GM19328 (cell line): Measurements from ENCODE around the gene MARCHF2.

Experiments used
- ATAC-seq: cut with Tn5 transposase; IDR thresholded peaks from one replicate; pipeline ENCODE4 v1.9.1; 2021; ENCODE audit warnings: mild to moderate bottlenecking, moderate library complexity; ENCODE audit not compliant: unreplicated experiment

Gene MARCHF2

DNA sequence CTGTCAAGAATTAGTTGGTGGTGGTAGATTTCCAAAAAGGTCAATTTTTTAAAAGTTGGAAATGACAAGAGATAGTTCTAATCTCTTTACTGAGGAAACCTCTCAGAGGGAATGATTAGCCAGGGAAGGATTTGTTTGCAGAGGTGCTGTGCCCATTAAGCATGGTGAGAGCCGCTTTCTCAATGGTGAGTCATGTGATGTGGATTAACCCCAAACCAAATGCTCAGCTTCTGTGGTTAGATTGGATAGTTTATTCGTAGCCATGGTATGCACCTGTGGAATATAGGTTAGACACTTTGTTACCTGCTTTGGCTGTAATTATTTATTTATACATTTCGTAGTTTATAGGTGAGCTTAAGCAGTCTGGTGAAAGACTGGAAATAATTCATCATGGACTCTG lies 38.8 kb downstream of the MARCHF2 start:
- no peak for ATAC-seq

DNA sequence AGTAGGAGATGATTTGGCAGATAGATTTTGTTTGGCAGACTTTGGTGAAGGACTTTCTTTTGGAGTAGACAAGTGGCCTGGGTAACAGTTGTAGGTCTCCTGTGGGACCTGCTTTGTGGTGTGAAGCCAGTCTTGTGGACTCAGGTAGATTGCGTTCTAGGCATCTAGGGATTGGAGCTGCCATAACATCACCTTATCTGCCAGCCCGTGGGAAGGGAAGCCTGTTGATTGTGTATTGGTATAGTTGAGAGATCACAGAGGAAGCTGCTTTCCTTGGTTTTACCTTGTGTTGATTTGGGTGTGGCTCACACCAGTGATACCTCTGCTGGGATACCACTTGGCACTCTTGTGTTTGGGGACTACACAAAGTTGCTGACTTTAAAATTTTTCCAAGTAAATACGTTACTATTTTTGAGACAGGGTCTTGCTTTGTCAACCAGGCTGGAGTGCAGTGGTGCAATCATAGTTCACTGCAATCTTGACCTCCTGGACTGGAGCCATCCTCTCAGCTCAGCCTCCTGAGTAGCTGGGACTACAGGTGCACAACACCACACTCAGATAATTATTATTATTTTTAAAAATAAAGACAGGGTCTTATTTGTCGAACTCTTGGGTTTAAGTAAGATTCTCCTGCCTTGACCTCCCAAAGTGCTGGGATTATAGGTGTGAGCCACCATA lies 39.5 kb downstream of the MARCHF2 start:
- no peak for ATAC-seq

DNA sequence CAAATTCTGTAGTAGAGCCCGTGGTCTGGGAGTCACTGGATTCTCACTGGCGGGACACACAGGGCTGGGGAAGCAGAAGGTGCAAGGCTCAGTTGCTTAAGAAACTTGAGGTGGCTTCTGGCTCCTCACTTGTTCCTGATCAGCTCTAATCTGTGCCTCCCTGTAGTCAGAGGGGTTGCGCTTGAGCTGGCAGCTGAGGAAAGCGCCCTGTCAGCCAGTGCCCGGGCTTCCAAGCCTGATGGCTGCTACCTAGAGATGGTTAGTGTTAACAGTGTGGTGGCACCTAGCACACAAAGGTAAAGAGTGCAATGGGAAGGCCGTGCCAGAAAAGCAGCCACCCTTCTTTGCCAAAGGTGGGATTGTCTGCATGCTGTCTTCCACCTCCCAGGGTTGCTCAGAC lies 40.5 kb downstream of the MARCHF2 start:
- ATAC-seq, result no peak

DNA sequence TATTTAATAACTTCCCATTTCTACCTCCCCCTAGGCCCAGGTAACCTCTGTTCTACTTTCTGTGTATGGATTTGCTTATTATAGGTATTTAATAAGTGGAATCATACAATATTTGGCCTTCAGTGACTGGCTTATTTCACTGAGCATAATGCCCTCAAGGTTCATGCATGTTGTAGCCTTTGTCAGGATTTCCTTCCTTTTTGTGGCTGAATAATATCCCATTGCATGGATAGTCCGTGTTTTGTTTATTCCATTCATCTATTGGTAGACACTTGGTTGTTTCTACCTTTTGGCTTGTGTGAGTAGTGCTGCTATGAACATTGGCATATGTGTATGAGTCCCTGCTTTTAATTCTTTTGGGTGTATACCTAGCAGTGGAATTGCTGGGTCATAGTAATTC lies 41.1 kb downstream of the MARCHF2 start:
- no peak for ATAC-seq

DNA sequence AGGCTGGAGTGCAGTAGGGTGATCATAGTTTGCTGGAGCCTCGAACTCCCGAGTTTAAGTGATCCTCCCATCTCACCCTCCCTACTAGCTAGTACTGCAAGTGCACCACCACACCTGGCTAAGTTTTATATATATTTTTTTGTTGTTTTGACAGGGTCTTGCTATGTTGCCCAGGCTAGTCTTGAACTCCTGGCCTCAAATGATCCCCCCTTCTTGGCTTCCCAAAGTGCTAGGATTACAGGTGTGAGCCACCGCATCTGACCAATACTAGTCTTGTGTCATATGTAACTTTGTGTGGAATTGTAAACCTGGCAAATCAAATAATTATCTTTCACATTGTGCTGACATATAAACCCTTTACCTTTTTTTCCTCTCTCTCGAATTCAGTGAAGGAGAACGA lies 41.9 kb downstream of the MARCHF2 start:
- ATAC-seq, result no peak

DNA sequence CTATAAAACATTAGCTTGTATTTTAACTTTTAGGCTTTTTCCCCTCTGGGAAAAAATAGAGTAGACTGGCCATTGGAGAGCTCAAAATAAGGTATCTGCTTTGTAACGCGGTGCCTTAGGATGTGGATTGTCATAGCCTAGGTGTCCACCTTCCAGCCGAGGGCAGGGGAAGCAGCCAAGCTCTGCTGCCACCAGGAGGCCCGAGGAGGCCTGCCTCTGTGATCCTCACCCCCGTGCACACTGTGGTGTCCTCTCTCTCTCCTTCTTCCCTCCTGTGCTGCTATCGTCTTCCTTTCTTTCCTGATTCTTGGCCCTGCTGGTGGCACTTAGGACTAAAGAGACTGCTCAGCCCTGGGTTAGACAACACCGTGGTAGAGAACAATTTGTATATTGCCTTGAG lies 43.0 kb downstream of the MARCHF2 start:
- no peak for ATAC-seq

DNA sequence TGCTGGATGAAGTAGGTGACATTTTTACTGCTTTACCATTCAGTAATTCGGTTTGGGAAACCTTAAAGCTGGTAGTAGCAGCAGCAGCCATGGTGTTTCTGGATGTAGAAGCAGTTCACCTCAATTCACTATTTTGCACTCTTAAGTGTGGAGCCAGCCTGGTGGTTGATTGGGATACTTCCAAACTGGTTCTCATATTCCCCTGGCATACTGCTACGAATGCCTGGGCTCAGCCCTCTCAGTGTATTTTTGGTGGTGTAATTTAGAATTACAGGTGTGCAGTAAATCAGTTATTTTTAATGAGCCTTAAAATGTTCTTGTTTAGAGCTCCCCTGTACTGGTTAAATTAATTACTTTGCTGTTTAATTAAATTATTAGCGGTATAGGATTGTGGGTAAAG lies 44.1 kb downstream of the MARCHF2 start:
- no peak for ATAC-seq

DNA sequence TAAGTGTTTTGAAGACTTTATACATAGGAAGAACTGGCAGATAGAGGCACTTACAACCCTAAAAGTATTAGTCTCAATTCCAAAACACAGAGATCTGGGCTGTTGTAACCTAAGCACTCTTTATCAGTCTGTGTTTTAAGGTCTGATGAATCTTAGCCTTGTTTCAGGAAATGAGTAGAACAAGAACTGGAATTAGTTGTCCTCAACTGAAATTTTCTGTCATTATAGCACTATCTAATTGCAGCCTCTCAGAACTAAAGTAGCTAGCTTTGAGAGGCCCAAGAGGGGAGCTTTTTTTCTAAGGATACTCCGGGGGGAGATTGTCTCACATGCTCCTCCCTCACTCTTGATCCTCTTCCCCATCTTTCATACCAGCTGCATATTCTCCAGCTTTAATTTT lies 44.7 kb downstream of the MARCHF2 start:
- ATAC-seq, result no peak

DNA sequence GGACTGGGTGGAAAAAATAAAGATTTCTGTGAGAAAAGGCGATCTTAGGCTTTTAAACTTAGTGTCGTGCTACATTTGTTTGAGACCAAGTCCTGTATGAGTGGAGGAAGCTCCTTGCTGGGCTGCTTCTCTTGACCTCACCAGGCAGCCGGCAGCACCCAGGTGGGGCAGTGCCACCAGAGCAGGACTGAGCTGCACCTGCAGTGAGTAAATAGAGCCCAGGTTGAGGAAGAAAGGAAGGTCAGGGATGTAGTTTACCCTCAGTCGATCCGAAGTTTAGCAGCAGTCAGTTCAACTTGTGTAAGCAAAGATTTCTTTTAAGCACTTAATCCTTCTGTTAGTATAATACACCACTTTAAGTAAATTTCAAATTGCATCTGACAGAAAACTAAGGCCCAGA lies 45.3 kb downstream of the MARCHF2 start:
- ATAC-seq, result no peak

DNA sequence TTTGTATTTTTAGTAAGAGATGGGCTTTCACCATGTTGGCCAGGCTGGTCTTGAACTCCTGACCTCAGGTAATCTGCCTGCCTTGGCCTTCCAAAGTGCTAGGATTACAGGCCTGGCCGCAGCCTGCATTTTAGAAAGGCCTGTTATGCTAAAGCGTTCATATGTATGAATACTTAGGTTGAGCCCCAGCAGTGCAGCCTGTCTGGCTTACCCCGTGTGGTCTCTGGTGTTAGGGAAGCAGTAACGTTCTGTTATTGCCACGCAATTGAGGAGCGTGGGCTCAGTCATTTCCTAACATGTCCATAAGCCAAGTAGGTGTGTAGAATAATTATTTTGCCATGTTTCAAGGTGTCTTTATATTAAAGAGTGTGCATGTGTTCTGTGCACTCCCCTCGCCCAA lies 46.0 kb downstream of the MARCHF2 start:
- no peak for ATAC-seq

DNA sequence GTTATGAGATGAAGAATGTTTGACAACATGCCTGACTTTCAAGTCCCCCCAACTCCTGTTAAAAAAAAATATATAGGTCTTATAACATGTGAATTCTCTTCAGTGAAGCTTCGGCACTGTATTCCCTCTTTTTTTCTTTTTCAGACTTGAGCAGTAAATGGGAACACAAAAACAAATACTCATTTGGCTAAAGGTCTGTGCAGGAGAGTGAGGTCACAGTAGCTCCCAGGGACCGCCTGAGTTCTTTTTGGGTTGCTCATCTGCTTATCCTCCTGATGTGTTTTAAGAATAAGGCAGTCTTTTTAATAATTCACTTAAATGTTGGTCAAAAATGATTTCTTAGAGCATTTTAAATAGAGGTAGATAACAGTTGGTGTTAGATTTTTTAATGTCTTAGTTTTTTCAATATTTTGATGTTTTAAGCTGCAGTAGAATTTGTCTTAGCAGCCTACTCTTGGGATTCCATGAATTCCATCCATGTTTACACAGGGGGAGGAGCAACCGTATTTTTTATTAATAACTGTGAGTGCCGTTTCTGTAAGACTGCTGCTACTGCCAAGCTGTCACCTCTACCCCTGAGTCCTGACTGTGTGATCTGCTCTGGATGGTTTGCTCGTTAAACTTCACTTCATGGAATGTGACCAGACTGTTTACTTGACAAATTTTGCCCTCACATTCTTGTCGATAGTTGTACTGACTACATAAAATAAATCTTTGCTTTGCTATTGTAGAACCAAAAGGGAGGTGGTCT lies 46.6 kb downstream of the MARCHF2 start:
- no peak for ATAC-seq

DNA sequence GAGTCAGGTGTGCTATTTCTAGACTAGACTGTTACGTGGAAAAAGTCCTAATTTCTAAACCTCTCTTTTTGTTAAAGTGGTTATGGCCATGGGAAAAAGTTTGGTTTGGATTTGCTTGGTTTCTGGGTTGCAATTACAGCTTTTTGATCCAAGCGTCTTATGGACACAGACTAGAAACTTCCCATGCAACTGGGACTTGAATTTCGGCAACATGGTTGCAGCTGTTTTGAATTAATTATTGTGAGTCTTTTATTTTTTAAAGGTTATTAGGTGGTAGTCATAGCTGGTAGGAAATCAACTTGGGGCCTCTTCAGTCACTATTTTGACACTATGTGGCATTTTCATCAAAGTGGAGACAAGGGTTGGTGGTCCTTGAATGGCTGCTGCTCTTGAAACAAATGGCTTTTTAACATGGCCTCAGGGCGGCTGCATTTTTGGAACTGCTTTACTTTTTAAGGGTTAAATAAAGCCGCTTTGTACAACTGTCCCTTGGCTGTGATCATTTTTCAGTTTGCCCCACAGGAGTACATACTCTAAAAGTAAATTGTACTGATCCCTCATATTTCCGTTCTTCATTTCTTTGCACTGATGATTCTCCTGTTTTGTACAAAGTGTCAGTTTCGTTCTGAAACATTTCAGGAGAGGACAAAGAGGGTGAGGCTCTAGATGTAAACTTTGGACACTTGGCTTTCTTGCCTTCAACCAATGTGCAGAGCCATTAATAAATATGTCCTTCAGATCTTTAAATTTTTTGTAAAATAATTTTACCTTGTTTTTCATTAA lies 47.6 kb downstream of the MARCHF2 start:
- ATAC-seq, result no peak

DNA sequence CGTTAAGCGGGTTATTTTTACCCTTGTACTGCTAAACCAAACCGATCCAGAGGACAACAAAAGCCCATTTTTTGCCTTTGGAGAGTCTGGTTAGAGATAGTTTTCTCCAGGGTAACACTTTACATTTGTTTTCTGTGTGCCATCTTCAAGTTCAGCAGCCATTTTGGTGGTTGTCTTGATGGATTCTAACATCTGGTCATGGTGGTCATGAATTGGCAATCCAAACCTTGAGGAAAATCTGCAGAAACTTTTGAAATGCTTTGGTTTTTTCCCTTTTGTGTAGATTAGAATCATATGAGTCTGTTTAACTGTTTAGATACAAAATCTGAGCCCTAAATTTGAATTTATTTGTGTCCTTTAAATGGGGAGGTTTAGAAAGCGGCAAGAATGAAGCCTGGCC lies 48.3 kb downstream of the MARCHF2 start:
- no peak for ATAC-seq

DNA sequence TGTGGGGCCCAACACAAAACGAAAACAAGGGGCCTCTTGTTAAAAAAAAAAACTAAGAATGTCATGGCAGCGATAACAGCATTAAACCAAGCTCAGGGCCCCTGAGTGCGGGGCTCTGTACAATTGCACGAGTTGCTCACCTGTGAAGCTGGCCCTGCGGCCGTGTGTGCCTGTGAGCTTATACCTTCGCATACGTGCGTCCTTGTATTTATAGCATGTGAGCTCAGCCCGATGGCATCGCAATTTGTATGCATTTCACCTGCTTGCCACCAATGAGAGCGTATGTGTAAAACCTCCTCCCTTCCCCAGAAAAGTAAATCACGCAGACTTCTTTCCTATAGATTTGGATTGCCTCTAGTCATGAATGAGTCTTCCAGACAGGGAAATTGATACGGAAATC lies 48.8 kb downstream of the MARCHF2 start:
- ATAC-seq, result no peak

DNA sequence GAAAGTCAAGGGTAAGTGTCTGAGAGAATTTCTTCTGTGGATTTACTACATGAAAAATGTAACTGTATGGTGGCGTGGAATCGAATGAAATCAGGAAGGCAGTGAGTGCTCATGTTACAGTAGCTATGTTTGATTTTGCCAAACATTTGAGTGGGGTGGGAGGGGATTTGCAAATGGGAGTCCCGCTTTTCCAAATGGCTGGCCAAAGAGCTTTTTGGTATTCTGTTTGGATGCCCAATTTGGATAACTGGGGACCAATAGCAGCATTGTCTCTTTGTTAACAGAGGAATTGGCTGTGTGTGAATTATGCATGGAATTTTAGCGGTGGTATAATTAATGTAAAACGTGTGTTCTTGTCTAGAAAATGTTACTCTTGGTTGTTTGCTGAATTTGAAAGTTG lies 49.5 kb downstream of the MARCHF2 start:
- no peak for ATAC-seq

DNA sequence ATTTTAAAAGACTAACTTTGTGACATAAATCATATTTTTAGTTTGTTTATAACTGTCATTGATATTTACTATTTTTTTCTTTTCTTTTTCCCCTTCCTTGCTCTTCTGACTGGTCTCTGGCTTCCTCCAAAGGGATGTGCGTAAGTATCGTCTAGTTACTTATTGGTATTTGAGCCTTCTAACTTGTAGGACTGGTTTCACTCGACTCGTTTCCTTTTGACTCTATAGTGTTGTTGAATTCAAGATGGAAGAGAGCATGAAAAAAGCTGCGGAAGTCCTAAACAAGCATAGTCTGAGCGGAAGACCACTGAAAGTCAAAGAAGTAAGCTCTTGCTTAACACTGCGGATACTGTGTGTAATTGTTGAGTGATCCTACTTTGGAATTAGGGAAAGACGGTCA lies 50.3 kb downstream of the MARCHF2 start:
- no peak for ATAC-seq

DNA sequence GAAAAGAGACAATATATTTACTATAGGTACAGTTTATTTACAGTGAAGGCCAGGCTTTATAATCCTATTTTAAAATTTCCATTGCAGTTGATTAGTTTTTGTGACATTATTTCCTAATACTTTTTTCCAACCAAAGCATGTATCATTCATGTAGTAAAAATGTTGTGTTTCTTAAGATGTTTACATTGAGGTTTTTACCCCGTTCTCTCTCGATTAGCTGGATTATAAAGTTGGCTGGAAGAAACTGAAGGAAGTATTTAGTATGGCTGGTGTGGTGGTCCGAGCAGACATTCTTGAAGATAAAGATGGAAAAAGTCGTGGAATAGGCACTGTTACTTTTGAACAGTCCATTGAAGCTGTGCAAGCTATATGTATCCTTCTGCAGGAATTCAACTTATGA lies 52.9 kb downstream of the MARCHF2 start:
- ATAC-seq, result no peak

DNA sequence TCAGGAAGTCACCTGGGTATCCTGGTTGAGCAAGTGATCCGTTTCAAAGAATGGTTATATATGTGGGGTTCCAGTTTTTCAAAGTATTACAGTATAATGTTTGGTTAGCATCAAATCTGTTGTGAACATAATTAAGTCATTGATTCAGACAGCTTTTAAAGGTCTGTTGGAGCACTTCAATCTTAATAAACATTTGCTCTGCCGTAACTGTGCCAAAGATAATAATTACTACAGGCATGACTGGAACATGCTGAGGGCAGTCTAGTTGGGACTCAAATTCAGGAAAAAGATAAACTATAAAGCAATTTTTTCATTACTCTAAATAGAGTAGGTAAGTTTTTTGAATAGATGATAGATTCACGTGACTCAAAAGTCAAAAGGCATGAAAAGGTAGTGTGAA lies 55.0 kb downstream of the MARCHF2 start:
- no peak for ATAC-seq

DNA sequence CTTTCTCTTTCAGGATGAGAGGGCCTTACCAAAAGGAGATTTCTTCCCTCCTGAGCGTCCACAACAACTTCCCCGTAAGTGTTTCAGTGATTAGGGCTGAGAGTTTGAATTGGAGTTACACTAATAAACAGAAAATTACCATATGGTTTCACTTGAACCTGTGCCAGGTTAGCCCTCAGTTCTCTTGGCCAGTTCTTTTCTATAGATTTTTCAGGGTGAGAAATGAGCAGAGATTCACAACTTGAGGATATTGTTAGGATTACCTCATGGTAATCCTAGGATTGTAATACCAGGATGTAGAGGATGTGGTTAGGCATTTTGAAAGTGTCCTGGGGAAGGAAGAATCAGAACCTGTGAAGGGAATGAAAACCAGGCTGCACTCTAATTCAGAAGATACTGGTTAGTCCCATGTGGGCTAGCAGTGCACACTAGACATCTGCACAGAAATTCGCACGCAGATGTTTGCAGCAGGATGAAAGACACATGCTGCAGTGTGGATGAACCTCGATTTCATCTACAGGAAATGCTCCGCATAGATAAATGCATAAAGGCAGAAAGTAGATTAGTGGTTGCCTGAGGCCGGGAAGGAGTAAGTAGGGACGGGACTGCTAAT lies 55.8 kb downstream of the MARCHF2 start:
- no peak for ATAC-seq

DNA sequence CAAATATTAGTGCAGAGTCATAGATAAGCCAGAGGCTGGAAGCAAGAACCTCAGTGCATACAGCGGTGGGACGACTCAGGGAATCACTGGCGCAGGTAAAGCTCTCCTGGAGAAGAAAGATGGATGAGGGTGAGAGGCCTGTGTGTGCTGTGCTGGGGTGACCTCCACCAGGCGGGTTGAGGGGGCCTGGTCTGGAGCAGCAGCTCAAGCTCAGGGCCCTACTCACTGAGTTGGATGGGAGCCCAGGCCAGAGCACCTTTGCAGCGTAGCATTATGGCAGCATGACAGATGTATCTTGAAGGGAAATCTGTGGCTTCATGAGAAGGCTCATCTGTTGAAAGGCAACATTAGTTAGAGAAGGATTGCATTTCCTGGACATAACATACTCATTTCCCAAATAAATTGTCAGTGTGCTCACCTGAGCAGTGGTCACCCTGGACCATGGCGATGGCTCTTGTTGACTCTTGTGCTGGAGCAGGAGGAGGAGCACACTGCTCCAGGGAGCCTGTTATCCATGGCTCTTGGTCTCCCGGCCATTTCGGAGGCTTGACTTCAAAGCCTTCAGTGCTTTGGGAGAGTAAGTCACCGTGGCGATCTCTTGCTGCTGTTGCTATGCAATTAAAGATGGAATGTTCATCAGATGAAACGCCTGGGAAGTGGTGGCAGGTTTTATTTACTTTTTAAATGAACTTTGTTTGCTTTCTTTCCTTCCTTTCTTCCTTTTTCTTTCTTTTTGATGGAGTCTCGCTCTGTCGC lies 56.7 kb downstream of the MARCHF2 start:
- no peak for ATAC-seq
